Esophagus squamous epithelium (tissue), 5 donors: Measurements from ENCODE around the gene MORN1. TPM values are rescaled to one million over a fixed set of nuclear protein-coding genes. Genes with fewer than 3 reads are reported as not detected.

Experiments used
- DNase-seq: peaks from one replicate; lab custom pipeline; 2025; lab: John Stamatoyannopoulos, UW
- H3K27ac ChIP-seq, 4 donors: fragments of 200-600 bp; sonication (generic); one replicate each; pipeline ENCODE4 v1.5.1; 2016 to 2019; ENCODE audit warnings: mild to moderate bottlenecking in 1 of 4
- H3K27me3 ChIP-seq, 4 donors: fragments of 200-600 bp; sonication (generic); 1 replicate in 3 of 4; 2 replicates in 1 of 4; pipeline versions ENCODE4 v1.5.1 to v1.6.0; 2017 to 2021; ENCODE audit warnings: antibody characterized with exemption in 1 of 4
- H3K36me3 ChIP-seq, 3 donors: fragments of 200-600 bp; sonication (generic); one replicate each; pipeline ENCODE4 v1.5.1; 2016 to 2019
- H3K4me1 ChIP-seq, 3 donors: fragments of 200-600 bp; sonication (generic); one replicate each; pipeline ENCODE4 v1.5.1; 2017 to 2019
- H3K4me3 ChIP-seq, 4 donors: fragments of 200-600 bp; sonication (generic); 1 replicate in 3 of 4; 2 replicates in 1 of 4; pipeline ENCODE4 v1.5.1; 2016 to 2019; ENCODE audit warnings: mild to moderate bottlenecking in 2 of 4, moderate library complexity in 1 of 4
- H3K9me3 ChIP-seq, 3 donors: fragments of 200-600 bp; sonication (generic); one replicate each; pipeline ENCODE4 v1.5.1; 2016 to 2019
- POLR2A ChIP-seq, 4 donors: fragments of 450-650 bp; IDR thresholded peaks; one replicate each; pipeline ENCODE4 v1.6.1; 2017; ENCODE audit warnings: antibody characterized with exemption in 4 of 4, mild to moderate bottlenecking in 4 of 4, moderate library complexity in 3 of 4
- WGBS, 2 donors: methylation state at CpG; one replicate each; pipeline ENCODE4 v1.1.5; 2018; 5-methylcytosine and 5-hydroxymethylcytosine counted together
- intact Hi-C: fragments of 100-400 bp; cut with DNase I; formaldehyde crosslinking; loops from one replicate; pipeline ENCODE4 v1.15.0; 2022
- total RNA-seq, 4 donors: library from RNA; depleted of rRNA; stranded (reverse); fragments of >200 nt; gene quantifications; one replicate each; pipeline ENCODE4 v1.1.0, GENCODE V29; 2016
- TF ChIP-seq, protein P1 (sequence below), 6 experiments: fragments of 450-650 bp in 4 of 6; fragments of 200-600 bp in 2 of 6; sonication (generic) in 2 of 6; IDR thresholded peaks; one replicate each; pipeline ENCODE4 v1.5.1; 2016 to 2019; ENCODE audit warnings: antibody characterized with exemption in 6 of 6, mild to moderate bottlenecking in 4 of 6, moderate library complexity in 4 of 6
- donor health status: DM: yes; HTN: yes; CAD: no.

MORN1 gene
- total RNA-seq, 4 donors from 2014 or later: 6.7 to 10.8 (median 7.0) TPM

DNA sequence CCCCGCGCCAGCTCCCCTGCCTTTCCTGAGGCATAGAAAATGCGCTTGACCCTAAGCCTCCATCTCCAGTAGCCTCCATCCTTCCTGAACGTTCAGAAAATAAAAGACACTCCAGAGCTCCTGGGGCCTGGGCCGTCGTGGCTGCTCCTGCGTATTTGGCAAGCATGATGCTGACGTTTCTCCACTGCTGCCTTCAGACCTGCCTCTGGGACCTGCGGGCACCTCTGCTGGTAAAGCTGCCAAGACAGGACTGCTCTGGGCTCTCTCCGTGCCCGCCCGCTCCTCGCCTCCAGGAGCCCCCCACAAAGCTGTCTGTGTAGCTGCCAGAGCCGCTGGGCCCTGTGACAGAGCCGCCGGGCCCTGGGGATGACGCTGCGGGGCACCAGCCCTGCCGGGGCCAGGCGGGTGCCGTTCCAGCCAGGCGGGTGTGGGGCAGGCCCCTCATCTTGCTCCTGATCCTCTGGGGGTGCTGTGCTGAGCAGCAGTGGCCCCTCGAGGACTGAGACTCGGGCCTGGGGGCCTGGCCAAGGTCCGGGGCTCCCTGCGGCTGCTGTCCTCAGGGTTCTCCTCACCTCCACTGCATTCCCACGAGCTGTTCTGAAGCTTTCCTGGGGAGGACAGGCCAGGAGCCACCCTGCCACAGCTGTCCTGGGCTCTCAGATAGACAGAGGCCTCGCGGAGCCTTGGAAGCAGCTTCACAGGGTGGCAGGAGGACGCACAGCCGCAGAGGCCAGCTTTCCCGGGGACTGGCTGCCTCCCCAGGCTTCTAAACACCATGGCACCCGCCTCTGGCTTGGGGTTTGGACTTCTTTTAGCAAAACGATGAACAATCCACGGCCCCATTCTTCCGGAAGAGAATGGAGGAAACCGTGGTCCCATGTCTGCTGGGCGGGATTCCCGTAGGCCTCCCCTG, 48.1 kb downstream of the MORN1 start:
- H3K9me3 ChIP-seq: no peaks in the 10 kb centered on the region
- TF ChIP-seq POLR2A (IDR thresholded peaks at IDR 0.05): no peak
- TF ChIP-seq, protein P1, sequence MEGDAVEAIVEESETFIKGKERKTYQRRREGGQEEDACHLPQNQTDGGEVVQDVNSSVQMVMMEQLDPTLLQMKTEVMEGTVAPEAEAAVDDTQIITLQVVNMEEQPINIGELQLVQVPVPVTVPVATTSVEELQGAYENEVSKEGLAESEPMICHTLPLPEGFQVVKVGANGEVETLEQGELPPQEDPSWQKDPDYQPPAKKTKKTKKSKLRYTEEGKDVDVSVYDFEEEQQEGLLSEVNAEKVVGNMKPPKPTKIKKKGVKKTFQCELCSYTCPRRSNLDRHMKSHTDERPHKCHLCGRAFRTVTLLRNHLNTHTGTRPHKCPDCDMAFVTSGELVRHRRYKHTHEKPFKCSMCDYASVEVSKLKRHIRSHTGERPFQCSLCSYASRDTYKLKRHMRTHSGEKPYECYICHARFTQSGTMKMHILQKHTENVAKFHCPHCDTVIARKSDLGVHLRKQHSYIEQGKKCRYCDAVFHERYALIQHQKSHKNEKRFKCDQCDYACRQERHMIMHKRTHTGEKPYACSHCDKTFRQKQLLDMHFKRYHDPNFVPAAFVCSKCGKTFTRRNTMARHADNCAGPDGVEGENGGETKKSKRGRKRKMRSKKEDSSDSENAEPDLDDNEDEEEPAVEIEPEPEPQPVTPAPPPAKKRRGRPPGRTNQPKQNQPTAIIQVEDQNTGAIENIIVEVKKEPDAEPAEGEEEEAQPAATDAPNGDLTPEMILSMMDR (IDR thresholded peaks at IDR 0.05): no peak
- H3K4me3 ChIP-seq: no peak overlapping the region
- H3K27me3 ChIP-seq: peaks cover 0 to 18% (median 0%) of the 10 kb centered on the region in 4 donors
- WGBS, 2 donors: 73 to 86% methylated on average over 10 to 18 of the region's 39 CpGs
- intact Hi-C loops: no loop called here
- peaks cover 0 to 10% (median 0%) of the 10 kb centered on the region in 3 donors for H3K4me1 ChIP-seq
- H3K36me3 ChIP-seq: no peaks in the 10 kb centered on the region
- DNase-seq: no peak
- no peak overlapping the region for H3K27ac ChIP-seq

DNA sequence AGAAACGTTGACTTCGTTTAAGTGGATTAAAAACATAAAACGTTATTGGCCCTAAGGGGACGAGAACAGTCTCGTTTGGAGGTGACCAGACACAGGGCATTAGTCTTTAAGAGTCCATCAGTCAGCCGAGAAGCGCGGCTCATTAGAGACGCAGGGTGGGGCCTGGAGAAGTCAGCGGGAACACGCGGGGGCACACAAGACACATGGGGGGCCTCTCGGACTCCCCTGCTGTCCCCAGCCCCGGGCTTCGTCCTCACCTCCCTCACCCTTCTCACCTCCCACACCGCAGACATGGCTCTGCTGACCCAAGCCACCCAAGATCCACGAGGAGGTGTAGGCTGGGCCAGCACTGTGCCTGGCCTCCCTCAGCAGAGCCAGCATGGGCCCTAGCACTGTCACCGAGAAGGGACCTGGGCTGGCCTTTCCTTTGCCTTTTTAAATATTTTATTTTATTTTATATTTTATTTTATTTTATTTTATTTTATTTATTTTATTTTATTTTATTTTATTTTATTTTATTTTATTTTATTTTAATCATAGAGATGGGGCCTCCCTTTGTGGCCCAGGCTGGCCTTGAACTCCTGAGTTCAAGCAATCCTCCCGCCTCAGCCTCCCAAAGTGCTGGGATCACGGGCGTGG, 48.9 kb downstream of the MORN1 start:
- DNase-seq: no peak
- Histone ChIP-seq H3K36me3 (no peaks in the 10 kb centered on the region), H3K4me3 (no peak overlapping the region), H3K4me1 (peaks cover 0 to 10% (median 0%) of the 10 kb centered on the region in 3 donors), H3K27me3 (peaks cover 0 to 18% (median 0%) of the 10 kb centered on the region in 4 donors), H3K9me3 (no peaks in the 10 kb centered on the region), H3K27ac (no peak overlapping the region)
- WGBS, 2 donors: 79 to 90% methylated on average over 20 of the region's 21 CpGs
- intact Hi-C loops: no loop called here
- no peak for TF ChIP-seq POLR2A (IDR thresholded peaks at IDR 0.05)
- TF ChIP-seq, protein P1 (IDR thresholded peaks at IDR 0.05): no peak

DNA sequence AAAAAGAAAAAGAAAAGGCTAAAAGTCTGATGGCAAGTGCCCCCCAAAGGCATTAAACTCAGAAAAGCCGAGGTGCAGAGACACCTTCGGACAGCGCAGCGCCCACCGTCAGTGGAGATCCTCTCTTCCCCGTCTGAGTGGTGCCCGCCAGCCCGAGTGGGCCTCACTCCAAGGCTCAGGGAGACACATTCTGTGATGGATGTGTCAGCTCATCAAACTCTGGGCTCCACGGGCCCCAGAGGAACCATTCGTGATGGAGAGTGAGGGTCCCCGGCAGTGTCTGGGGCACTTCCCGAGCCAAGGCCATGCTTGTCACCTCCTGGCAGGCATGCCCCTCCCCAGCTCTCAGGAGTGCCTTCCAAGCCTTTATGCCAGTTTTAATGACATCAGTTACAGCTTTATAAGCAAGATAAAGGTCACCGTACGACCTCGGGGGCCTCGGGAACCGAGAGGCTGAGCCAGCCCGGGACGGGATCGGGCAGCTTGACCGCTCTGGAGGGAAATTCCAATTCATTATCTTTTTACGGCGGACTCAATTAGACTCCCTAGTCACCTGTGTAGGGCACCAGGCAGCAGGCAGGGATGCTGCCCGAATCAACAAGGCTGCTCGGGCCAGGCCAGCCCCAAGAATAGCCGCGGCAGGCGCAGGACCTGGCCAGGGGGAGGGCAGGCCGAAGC, 49.5 kb downstream of the MORN1 start:
- 86 to 91% methylated on average over 20 to 24 of the region's 29 CpGs for WGBS, 2 donors
- peaks cover 0 to 17% (median 0%) of the 10 kb centered on the region in 4 donors for H3K27me3 ChIP-seq
- no peaks in the 10 kb centered on the region for H3K9me3 ChIP-seq
- intact Hi-C loops: no loop called here
- peaks cover 0 to 10% (median 0%) of the 10 kb centered on the region in 3 donors for H3K4me1 ChIP-seq
- no peak for DNase-seq
- H3K36me3 ChIP-seq: no peaks in the 10 kb centered on the region
- H3K27ac ChIP-seq: no peak overlapping the region
- TF ChIP-seq POLR2A (IDR thresholded peaks at IDR 0.05): no peak
- TF ChIP-seq, protein P1 (IDR thresholded peaks at IDR 0.05): no peak
- H3K4me3 ChIP-seq: no peak overlapping the region

DNA sequence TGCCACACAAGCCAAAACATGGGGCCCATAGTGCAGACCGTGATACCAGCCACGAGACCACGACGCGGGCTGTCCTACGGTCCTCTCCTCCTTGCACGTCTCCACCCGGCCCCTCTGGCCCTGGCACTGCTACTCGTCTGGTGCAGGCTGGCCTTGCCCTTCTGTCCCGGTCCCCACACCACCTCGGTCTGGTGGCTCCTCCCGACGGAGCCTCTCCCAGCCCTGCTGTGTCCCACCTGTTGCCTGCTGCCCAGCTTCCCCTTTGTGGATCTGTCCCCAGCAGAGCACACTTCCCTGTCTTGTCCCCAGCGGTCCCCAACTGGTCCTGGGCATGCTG, 50.5 kb downstream of the MORN1 start:
- WGBS, 2 donors: 89 to 92% methylated on average over 12 to 13 of the region's 14 CpGs
- Histone ChIP-seq H3K4me3 (no peak overlapping the region), H3K27ac (no peak overlapping the region), H3K9me3 (no peaks in the 10 kb centered on the region), H3K27me3 (peaks cover 0 to 18% (median 0%) of the 10 kb centered on the region in 4 donors), H3K4me1 (peaks cover 2 to 18% (median 3%) of the 10 kb centered on the region in 3 donors), H3K36me3 (no peaks in the 10 kb centered on the region)
- intact Hi-C loops: no loop called here
- TF ChIP-seq, protein P1 (IDR thresholded peaks at IDR 0.05): no peak
- no peak for TF ChIP-seq POLR2A (IDR thresholded peaks at IDR 0.05)
- no peak for DNase-seq
